GM19193 (cell line): ENCODE results near the gene PSMG1.

Source experiments
- POLR2A ChIP-seq: IDR thresholded peaks from 4 replicates; pipeline ENCODE4 v1.6.1; 2011; ENCODE audit not compliant: insufficient read depth, insufficient read length; ENCODE audit errors: extremely low read depth

PSMG1 gene, protein sequence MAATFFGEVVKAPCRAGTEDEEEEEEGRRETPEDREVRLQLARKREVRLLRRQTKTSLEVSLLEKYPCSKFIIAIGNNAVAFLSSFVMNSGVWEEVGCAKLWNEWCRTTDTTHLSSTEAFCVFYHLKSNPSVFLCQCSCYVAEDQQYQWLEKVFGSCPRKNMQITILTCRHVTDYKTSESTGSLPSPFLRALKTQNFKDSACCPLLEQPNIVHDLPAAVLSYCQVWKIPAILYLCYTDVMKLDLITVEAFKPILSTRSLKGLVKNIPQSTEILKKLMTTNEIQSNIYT

DNA sequence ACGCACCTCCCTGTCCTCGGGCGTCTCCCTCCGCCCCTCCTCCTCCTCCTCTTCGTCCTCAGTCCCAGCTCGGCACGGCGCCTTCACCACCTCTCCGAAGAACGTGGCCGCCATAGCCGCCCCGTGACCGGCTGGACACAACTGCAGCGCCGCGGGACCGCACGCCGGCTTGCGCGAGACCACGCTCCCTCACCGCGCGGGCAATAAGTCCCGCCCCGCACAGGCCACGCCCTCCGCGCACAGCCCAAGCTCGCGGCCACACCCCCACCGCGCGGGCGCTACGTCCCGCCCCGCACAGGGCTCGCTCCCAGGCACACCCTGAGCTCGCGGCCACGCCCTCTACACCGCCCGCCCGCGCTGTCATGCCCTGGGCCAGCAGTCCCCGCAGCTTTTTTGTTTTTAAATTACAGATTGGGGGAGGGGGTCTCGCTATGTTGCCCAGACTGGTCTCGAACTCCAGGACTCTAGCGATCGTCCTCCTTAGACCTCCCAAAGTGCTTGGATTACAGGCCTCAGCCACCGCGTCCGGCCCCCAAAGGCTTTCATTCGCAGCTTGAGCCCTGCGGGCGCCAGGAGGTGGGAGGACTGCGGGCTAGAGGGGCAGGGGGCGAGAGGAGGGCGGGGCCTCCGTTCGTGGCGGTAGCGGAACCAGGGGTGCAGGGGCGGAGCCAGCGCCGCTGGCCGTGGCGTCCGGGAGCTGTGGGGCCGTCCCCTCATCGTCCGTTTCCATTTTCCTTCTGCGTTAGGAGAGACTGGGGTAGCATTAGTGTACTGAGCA, at the start of gene PSMG1:
Gene PSMG1, minus strand, starts transcription at position 180 of the 778 bp plus-strand sequence. Its CDS starts 66 bp downstream, at position 114.
- peak; percentile 87 for TF ChIP-seq POLR2A

DNA sequence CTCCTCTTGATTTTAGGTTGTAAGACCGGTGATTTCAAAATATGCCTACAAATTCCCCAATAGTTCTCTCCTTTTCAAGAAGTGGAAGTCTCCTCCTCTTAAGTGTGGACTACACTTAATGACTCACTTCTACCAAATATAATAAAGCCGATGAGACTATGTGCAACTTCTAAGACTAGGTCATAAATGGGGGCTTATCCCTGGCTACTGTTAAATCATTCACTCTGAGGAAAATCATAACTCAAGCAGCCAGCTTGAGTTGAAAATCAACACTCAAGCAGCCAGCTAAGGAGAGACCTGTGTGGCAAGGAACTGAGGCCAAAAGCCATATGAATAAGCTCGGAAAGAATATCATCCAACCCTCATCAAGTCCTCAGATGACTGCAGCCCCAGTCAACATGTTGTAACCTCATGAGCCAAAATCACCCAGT, 49.6 kb upstream of the PSMG1 start:
- no peak for TF ChIP-seq POLR2A

DNA sequence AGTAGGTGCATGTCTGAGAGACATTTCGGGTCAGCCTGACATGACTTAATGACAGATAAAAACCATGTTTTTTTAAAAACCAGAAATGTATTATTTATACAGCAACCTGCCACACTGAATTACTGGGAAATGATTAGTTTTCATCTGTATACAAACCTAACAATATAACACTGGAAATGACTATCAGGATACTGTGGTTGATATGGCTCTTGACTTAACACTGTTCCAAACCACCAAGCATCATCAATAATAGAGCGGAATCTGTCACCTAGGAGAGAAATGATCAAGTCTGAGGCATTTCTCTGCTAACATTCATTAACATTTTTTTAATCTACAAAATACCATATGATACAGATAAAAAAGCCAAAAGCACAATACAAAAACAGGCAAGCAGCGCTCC, 41.7 kb upstream of the PSMG1 start:
- no peak for TF ChIP-seq POLR2A

DNA sequence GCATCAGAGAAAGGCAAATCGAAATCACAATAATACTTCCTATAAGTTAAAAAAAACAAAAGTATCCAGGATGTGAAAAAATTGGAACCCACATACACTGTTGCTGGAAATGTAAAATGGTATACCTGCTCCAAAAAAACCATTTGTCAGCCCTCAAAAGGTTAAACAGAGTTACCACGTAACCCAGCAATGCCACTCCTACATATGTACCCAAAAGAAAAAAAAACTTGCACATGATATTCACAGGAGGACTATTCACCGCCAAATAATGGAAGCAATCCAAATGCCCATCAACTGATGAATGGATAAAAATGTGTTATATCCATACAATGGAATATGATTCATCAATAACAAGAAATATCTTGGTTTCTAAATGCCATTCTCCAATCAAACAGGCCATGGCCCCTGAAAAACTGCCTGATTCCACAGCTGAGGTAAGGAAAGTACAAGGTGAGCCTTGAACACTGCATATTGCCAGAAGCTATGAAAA, 38.8 kb upstream of the PSMG1 start:
- TF ChIP-seq POLR2A = no peak

DNA sequence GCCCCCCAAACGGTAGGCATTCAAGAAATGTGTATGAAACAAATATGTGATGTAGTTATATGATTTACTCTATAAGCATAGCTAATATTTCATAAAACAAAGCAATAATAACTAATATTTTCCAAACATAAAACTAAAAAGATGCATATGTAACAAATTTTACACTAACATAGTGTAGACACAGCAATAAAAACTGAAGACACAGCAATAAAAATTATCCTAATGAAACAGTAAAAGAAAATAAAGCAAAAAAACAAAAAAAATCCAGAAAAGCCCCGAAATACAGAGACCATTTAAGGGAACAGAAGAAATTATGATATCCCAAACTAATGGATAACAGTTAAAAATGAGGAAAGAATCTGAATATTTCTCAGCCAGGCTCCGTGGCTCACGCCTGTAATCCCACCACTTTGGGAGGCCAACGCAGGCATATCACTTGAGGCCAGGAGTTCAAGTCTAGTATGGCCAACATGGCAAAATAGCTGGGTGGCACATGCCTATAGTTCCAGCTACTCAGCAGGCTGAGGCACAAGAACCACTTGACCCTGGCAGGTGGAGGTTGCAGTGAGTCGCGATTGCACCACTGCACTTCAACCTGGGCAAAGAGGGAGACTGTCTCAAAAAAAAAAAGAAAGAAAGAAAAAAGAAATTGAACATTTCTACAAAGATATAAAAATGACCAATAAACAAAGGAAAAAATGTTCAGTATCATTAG, 38.2 kb upstream of the PSMG1 start:
- TF ChIP-seq POLR2A = no peak

DNA sequence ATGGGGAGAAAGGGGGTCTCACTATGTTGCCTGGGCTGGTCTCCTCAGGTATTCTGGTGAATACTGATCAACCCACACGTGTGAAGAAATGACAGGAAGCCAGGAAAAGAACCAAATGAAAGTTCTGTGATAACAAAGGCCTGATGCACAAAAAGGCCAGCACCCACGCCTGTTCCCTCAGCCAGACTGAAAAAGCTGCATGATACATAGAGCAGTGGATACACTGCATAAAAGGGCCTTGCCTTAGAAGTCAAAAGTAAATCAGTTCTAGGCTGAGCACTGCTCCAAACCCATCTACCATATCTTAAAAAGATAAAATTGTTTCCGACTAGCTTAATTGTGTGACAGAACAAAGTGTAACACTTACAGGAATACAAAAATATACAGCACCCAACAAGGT, 36.9 kb upstream of the PSMG1 start:
- no peak for TF ChIP-seq POLR2A

DNA sequence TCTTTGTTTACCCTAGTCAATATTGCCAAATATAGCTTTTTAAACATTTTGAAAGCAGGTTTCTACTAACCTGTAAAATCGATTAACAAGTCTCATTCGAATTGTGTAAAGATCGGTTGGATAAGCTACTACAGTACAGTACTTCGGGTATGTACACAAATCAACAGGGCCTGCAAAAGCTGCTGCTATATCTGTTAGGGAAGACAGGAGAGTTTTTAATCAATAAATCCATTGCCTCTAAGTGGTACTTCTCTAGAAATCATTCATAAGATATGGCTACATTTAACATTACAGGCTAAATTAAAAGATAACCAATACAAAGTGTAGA, 34.8 kb upstream of the PSMG1 start:
- no peak for TF ChIP-seq POLR2A

DNA sequence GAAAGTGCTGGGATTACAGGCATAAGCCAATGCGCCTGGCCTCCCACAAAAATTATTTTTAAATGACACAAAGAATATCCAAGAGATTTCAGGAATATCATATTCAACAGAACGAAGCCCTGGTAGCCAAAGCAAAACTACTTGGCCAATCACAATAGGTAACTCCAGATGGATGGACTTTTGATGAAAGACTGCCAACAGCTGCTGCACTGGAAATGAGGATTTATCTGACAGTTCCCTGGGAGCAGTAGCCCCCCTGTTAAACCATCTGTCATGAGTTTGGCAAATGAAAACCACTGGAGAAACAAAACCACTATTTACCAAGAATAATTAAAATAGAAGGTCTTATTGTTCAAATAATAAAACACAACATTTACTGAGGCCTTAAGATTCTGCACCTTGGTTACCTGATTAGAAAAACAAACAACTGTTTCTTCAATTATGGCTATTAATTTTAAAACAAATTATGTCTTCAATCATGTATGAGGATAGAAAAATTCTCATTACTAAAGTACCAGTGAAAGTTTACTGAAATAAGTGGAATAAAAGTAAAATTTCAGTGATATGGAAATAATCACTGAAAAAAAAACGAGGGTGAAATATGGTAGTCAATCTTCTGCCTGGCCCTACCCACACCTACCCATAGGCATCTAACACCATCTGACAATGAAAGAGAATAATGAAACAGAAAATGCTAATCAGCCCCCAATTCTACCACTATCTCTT, 34.3 kb upstream of the PSMG1 start:
- no peak for TF ChIP-seq POLR2A

DNA sequence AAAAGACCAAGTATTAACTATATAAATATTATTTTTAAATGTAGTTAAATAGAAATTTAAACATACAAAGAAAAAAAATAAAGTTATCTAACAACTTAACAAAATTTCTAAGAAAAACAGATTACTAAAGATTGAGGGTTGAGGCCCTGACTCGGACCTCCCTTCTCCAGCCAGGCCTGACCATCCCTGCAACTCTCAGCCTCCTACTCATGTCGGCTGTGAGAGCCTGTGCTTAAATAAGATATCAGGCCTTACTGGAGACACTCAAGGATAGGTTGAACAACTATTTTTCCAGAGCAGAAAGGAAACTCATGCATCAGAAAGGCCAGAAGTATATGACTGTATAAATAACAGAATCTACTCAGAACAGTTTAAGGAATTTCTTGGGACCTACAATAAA, 33.0 kb upstream of the PSMG1 start:
- no peak for TF ChIP-seq POLR2A

DNA sequence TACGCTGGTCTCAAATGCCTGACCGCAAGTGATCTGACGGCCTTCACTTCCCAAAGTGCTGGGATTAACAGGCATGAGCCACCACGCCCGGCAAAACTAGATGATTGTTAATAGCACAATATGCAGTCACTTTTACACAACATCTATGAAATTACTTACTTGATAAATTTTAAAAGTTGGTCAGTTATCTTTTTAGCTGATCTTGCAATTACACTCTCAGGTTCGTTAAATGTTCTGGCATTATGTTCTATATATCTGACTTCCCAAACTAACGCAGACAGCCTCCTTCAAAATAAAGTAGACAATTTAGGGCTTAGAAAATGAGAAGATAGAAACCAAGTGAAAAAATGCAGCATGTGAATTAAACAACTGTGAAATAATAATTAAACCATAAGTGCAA, 31.8 kb upstream of the PSMG1 start:
- no peak for TF ChIP-seq POLR2A

DNA sequence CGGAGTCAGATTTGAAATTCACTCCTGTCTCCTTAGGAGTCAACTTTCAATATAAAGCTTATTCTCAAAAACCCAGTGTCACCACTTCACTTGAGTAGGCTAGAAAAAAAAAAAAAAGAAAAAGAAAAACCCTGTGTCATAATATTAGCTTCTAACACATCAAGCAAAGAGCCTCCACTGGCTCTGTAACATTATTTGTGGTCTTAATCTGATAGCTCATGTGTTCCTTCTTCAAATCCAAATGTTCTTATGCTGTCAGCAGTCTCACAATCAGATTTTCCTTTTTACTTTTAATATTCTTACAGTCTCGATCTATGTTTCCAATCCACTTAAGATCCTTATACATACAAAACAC, 26.1 kb upstream of the PSMG1 start:
- TF ChIP-seq POLR2A = no peak

DNA sequence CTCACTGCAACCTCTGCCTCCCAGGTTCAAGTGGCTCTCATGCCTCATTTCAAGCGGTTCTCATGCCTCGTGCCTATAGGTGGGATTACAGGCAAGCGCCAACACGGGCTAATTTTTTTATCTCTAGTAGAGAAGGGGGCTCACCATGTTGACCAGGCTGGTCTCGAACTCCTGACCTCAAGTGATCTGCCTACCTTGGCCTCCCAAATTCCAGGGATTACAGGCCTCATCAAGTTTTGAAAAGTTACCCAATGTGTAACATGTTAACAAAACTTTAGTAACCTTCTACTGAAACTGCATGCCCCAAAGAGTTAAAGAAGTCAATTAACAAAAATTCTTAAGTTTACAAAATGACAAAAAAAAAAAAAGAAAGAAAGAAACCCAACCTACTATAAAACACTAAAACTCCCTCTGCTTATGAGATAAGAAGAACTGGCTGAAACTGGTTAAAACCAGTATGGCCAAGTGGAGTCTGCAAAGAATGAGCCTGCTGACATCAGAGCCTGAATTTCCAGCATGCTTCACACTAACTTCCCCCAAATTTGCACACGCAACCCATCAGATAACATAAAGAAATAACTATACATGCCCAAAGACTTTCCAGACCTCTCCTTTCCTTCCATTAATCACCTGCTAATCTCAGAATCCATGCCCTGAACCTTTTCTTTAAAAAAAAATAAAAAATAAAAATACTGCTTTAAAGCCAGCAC, 25.5 kb upstream of the PSMG1 start:
- TF ChIP-seq POLR2A = no peak

DNA sequence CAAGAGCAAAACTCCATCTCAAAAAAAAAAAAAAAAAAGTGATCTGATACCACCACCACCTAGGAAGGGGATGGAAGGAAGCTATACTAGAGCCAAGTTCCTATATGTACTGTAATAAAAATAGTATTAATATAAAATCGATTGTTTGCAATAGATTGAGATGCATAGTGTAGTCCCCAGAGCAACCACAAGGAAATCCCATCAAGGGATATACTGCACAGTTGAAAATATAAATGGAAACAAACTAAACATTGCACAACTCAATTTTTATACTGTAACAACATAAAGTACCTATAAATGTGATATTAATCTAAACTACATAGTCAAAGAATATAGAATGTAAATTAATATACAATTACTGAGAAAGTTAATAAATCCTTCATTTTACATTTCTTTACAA, 20.9 kb upstream of the PSMG1 start:
- TF ChIP-seq POLR2A = no peak

DNA sequence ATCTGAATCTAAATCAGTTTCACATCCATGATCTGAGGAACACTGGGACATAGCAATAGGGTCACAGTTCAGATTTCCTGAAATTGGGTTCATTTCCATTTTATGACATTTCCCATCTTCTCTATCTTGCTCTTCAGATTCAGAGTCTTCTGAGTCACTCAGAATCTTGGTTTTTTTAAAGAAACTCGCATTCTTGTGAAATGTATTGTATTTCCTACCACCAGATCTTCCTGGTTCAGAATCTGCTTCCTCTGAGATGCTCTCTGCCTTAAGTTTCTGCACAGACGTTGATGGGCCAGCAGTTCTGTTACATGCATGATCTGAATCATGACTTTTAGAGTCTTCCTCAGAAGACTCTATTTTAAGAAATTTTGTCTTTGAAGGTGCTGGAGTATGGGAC, 15.5 kb upstream of the PSMG1 start:
- no peak for TF ChIP-seq POLR2A

DNA sequence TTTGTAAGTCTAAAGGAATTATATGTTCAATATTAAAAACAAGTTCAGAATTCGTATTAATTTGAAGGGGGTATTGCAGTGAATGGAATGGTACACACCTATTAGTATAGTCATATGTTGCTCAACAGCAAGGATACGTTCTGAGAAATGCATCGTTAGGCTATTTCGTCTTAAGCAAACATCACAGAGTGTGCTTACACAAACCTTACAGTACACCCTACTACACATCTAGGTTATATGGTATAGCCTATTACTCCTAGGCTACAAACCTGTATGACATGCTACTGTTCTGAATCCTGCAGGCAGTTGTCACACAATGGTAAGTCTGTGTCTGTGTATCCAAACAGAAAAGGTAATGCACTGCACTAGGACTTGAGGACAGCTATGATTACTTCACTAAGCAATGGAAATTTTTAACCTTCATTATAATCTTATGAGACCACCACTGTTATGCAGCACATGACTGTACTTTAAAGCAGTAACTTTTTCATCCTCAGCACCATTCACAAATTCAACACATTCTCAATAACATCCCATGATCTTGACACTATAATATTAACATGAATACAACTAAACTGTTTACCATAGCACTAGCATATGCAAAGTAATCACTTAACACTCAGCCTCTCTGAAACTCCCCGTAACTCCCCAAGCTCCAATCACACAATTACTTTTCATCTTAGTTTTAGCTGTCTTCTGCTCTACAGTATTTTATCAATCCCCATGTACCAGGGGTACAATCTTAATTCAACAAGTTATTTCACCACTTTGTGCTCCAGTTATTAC, 14.4 kb upstream of the PSMG1 start:
- TF ChIP-seq POLR2A = no peak

DNA sequence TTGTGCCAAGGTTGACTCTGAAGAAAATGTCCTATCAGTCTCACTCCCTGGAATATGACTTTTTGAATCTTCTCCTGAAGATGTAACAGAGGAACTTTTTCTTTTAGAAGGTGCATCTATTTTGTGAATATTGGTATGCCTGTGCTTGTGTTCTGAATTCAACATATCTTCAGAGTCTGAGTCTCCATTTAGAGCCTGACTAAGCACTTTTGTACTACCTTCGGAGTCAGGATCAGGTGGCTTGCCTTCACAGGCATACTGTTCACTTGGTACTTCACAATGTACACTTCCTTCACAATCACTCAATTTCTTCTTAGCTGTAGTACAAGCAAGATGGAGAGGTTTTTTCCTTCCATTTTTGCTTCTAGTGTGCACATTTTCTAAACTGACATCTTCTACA, 13.6 kb upstream of the PSMG1 start:
- TF ChIP-seq POLR2A = no peak
